Heart right ventricle (tissue), 16 donors: ENCODE results near the gene MRAP. TPM values are rescaled to one million over a fixed set of nuclear protein-coding genes. Genes with fewer than 3 reads are reported as not detected.

Source experiments
- ATAC-seq, 8 donors: fragments of 200-7000 bp; cut with Tn5 transposase; one replicate each; pipeline ENCODE4 v1.9.1; 2020; ENCODE audit warnings: mild to moderate bottlenecking in 8 of 8, moderate library complexity in 8 of 8, moderate number of reproducible peaks in 1 of 8
- DNase-seq, 2 donors: peaks; one replicate each; pipeline ENCODE4 v3.0.0-alpha.2; 2020
- H3K27ac ChIP-seq, 10 donors: fragments of 200-600 bp; sonication (generic) in 2 of 10; one replicate each; pipeline versions ENCODE4 v1.5.0 to v1.8.0; 2020 to 2022; ENCODE audit warnings: mild to moderate bottlenecking in 3 of 10
- H3K27me3 ChIP-seq, 7 donors: fragments of 200-600 bp; one replicate each; pipeline ENCODE4 v1.8.0; 2021 to 2022; ENCODE audit warnings: mild to moderate bottlenecking in 2 of 7
- H3K36me3 ChIP-seq, 9 donors: fragments of 200-600 bp; sonication (generic) in 1 of 9; one replicate each; pipeline versions ENCODE4 v1.5.0 to v1.8.0; 2020 to 2022; ENCODE audit warnings: mild to moderate bottlenecking in 2 of 9
- H3K4me1 ChIP-seq, 9 donors: fragments of 200-600 bp; sonication (generic) in 1 of 9; one replicate each; pipeline versions ENCODE4 v1.5.0 to v1.8.0; 2020 to 2022; ENCODE audit warnings: mild to moderate bottlenecking in 4 of 9
- H3K4me3 ChIP-seq, 10 donors: fragments of 200-600 bp; sonication (generic) in 2 of 10; one replicate each; pipeline versions ENCODE4 v1.5.0 to v1.8.0; 2020 to 2022; ENCODE audit warnings: mild to moderate bottlenecking in 7 of 10, moderate library complexity in 2 of 10
- H3K9me3 ChIP-seq, 11 donors: fragments of 200-600 bp in 10 of 11; sonication (generic) in 2 of 11; one replicate each; pipeline versions ENCODE4 v1.5.0 to v1.8.0; 2013 to 2022; ENCODE audit warnings: mild to moderate bottlenecking in 2 of 11, control low read depth in 1 of 11, moderate library complexity in 1 of 11
- WGBS, 2 donors: extraction: QIAGEN DNeasy Blood & Tissue Kit; methylation state at CpG; one replicate each; pipeline ENCODE4 v1.1.7; 2013; ENCODE audit warnings: inconsistent platforms in 1 of 2; 5-methylcytosine and 5-hydroxymethylcytosine counted together
- intact Hi-C, 10 donors: fragments of 100-400 bp; cut with DNase I; formaldehyde crosslinking; loops; one replicate each; pipeline versions ENCODE4 v1.11.1 to v1.14.2; 2022
- polyA plus RNA-seq, 2 donors: library from polyadenylated mRNA; stranded (reverse); fragments of 200-250 nt; gene quantifications; one replicate each; pipeline ENCODE4 v1.2.3, GENCODE V29; 2013
- total RNA-seq, 10 donors: library from RNA; stranded (reverse); fragmentation: NEBNext Ultra II Directional in 3 of 10; extraction: Animal tissue kit (Norgen Biotek cat#: 25700) in 3 of 10; gene quantifications; one replicate each; pipeline versions ENCODE4 v1.2.1 to v1.2.4, GENCODE V29; 2021 to 2023
- TF ChIP-seq, protein P1 (sequence below), 9 donors: fragments of 200-600 bp; sonication (generic) in 2 of 9; IDR thresholded peaks; one replicate each; pipeline versions ENCODE4 v1.5.0 to v1.8.0; 2021 to 2022; ENCODE audit warnings: antibody characterized with exemption in 9 of 9, mild to moderate bottlenecking in 5 of 9, moderate library complexity in 1 of 9
- donor health status: Arrhythmogenic right ventricular cardiomyopathy.
- donor health status: ischemic (EF 13 %, LVEDD 7.1; RV severe dilation, severe dysfunction).
- donor health status: healthy with polysubstance abuse.
- donor health status: DM: no; HTN: yes; CAD: no.
- donor health status: DM: no; HTN: no; CAD: no.
- donor health status: ischemic (EF 25% LVEDD 6.9; RV normal size, moderate dysfunction).
- donor health status: ischemic (EF 25% LVEDD 5.7; RV mildly dilated, moderate dysfunction).
- donor health status: healthy.
- donor health status: DM: yes; HTN: yes; CAD: no.
- donor health status: Ischemic cardiomyopathy.
- donor health status: ischemic (EF 35%, LVEDD 5.7; RV mildly dilated, moderate dysfunction).
- donor health status: nonischemic (EF 11% LVEDD 7.7; RV severe dilation, severe dysfunction).
- donor health status: DM: yes; HTN: yes; CAD: no.
- donor health status: PGD.
- donor health status: ischemic (EF 29% LVEDD 5.4; RV normal size, mild dysfunction).
- donor health status: nonischemic (EF 23%, LVEDD 6.1; RV moderate dilation, normal function).

MRAP gene
- total and polyA plus RNA-seq, 12 donors: 0.63 to 10.5 (median 0.78) TPM; not detected in 5

DNA sequence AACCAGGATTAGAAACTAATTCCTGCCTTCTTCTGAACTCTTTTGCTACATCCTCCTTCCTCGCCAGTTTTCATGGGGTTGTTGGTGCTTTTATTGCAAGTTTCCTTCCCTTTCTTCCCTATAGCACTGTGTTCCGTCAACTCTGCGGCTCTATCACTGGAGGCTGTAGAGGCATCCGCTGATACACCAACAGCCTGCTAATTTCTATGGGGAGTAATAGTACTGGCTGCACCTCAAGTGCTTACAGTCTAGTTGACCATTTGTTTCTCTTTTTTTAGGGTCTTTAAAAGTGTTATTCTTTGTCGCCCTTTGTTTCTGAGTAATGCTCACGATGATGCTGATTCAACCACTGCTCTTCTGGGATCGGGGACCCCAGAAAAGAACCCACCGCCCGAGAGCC is 20.6 kb upstream of the MRAP start:
- DNase-seq (no peak), ATAC-seq (no peak)
- intact Hi-C loops: no loop called here
- Histone ChIP-seq H3K4me1 (peaks cover 0 to 26% (median 19%) of the 10 kb centered on the region in 9 donors), H3K36me3 (peaks cover 0 to 17% (median 0%) of the 10 kb centered on the region in 9 donors), H3K27me3 (no peaks in the 10 kb centered on the region), H3K4me3 (peak overlapping the region; percentile 60 to 97 (median 84)), H3K27ac (peak overlapping the region in 3 of 10 donors; percentile 55 to 69 (median 63)), H3K9me3 (no peaks in the 10 kb centered on the region)
- TF ChIP-seq, protein P1, sequence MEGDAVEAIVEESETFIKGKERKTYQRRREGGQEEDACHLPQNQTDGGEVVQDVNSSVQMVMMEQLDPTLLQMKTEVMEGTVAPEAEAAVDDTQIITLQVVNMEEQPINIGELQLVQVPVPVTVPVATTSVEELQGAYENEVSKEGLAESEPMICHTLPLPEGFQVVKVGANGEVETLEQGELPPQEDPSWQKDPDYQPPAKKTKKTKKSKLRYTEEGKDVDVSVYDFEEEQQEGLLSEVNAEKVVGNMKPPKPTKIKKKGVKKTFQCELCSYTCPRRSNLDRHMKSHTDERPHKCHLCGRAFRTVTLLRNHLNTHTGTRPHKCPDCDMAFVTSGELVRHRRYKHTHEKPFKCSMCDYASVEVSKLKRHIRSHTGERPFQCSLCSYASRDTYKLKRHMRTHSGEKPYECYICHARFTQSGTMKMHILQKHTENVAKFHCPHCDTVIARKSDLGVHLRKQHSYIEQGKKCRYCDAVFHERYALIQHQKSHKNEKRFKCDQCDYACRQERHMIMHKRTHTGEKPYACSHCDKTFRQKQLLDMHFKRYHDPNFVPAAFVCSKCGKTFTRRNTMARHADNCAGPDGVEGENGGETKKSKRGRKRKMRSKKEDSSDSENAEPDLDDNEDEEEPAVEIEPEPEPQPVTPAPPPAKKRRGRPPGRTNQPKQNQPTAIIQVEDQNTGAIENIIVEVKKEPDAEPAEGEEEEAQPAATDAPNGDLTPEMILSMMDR (IDR thresholded peaks at IDR 0.05): no peak
- 2 to 4% methylated on average over 9 of the region's 9 CpGs for WGBS, 2 donors

DNA sequence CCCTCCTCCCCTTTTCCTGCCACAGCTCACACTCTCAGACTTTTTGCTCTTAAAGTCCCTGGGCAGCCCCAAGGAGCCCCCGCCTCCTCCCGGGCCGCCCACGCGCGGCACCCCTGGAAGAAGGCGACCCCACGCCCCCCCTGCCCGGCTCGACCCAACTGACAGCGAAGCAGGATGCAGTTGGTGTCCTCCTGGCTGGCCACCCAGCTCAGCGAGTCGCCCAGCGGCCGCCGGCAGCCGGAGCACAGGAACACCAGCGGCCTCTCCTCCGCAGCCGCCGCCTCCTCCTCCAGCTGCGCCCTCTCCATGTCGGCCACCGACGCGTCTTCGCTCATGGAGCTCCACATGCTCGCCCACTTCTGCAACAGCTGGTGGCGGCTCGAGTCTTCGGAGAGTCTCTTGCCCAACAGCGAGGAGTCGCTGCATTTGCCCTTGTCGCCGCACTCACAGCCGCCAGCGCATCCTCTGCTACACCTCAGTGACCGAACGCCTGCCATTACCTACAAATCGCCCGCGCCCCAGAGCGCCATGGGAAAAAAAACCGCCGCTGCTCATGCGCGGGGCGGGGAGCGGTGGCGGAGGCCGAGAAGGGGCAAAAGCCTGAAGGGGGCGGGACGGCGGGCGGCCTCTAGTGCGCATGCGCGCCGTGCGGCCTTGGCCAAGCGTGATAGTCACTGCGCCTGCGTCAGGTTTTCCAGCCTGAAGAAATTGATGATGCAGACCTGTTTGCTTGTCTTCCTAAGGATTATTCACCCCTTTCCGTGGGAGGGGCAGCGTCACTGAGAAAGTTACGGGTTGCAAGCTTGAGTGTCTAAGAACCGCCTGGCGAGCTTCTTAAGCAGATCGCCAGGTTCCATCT is 19.9 kb upstream of the MRAP start, which contains the start of gene MIS18A:
MIS18A (minus strand) TSS at position 532 of the 859 bp plus-strand sequence; CDS start at position 497, 35 bp downstream.
- Histone ChIP-seq H3K9me3 (no peaks in the 10 kb centered on the region), H3K36me3 (peaks cover 0 to 11% (median 0%) of the 10 kb centered on the region in 9 donors), H3K4me3 (peak within 1 kb of the TSS; percentile 60 to 97 (median 84)), H3K27me3 (no peaks in the 10 kb centered on the region), H3K27ac (peak within 1 kb of the TSS in 9 of 10 donors; percentile 4 to 69 (median 51)), H3K4me1 (peaks cover 0 to 26% (median 19%) of the 10 kb centered on the region in 9 donors)
- ATAC-seq (peak; percentile 96 to 99 (median 98)), DNase-seq (peak; percentile 95 to 97)
- intact Hi-C loops: no loop called here
- TF ChIP-seq, protein P1 (IDR thresholded peaks at IDR 0.05): peak in 5 of 9 donors; percentile 4 to 40 (median 31)
- 0 to 1% methylated on average over 69 of the region's 69 CpGs for WGBS, 2 donors

DNA sequence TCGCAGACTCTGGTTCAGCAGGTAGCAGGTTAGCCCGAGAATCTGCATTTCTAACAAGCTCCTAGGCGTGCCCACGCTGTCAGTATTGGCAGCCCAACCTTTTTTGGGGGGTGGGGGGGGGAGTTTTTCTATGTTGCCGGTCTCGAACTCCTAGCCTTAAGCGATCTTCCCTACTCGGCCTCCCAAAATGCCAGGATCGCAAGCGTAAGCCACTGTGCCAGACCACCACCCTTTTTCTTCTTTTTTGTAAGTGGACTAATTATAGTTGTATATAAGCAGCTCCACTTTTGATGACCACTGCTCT is 19.3 kb upstream of the MRAP start:
- Histone ChIP-seq H3K27ac (peak overlapping the region in 9 of 10 donors; percentile 4 to 69 (median 51)), H3K4me1 (peaks cover 0 to 26% (median 19%) of the 10 kb centered on the region in 9 donors), H3K9me3 (no peaks in the 10 kb centered on the region), H3K27me3 (no peaks in the 10 kb centered on the region), H3K36me3 (peaks cover 0 to 7% (median 0%) of the 10 kb centered on the region in 9 donors), H3K4me3 (peak overlapping the region; percentile 60 to 97 (median 84))
- TF ChIP-seq, protein P1 (IDR thresholded peaks at IDR 0.05): no peak
- ATAC-seq (peak in 1 of 8 donors; percentile 2), DNase-seq (no peak)
- intact Hi-C loops: no loop called here
- WGBS, 2 donors: 8 to 9% methylated on average over 10 of the region's 10 CpGs

DNA sequence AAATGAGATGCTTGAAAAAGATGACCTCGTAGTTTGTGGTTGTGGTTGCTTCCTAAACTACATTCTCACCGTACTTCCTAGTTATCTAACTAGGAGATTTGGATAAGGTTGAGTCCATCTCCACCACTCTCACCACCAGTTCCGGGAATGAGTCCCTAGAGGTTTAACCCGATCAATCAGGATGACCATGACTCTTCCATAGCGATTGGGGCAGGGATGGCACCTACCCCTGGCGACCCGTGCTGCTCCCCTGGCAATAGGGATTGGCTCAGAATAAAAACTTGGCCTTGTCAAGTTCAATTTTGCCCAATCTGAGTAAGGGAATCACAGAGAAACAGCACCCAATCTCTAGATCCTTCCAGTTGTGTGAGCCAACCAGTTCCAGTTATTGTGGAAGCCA is 17.1 kb upstream of the MRAP start:
- no peaks in the 10 kb centered on the region for H3K27me3 ChIP-seq
- H3K4me1 ChIP-seq: peaks cover 0 to 26% (median 19%) of the 10 kb centered on the region in 9 donors
- H3K27ac ChIP-seq: no peak overlapping the region
- H3K36me3 ChIP-seq: no peaks in the 10 kb centered on the region
- intact Hi-C loops: no loop called here
- 88 to 92% methylated on average over 7 of the region's 7 CpGs for WGBS, 2 donors
- ATAC-seq: no peak
- H3K4me3 ChIP-seq: no peak overlapping the region
- DNase-seq: no peak
- TF ChIP-seq, protein P1 (IDR thresholded peaks at IDR 0.05): no peak
- H3K9me3 ChIP-seq: no peaks in the 10 kb centered on the region
